ENCODE results near the gene RNF186.

RNF186 gene

GRCh38 chr1:19812875-19813642 is 2.0 kb downstream of the RNF186 start:
- WGBS, 2 donors (ENCODE audit: extremely low coverage in 2 of 2, insufficient read length in 2 of 2, insufficient replicate concordance in 1 of 2), result no CpG with 5 or more reads among the region's 15 CpGs
- Histone ChIP-seq H3K79me1 (ENCODE audit: low read depth, low read length) (no peaks in the 10 kb centered on the region), H3K23ac (ENCODE audit: low read depth, low read length, poor library complexity) (no peak overlapping the region), H3K4ac (ENCODE audit: low read length) (no peak overlapping the region), H2BK15ac (ENCODE audit: low read length) (no peak overlapping the region), H3K18ac (ENCODE audit: low read length) (no peak overlapping the region), H2AFZ (ENCODE audit: low read length) (no peak overlapping the region), H2AK5ac (ENCODE audit: low read depth, low read length) (no peak overlapping the region), H3K27me3 (ENCODE audit: control insufficient read depth in 3 of 3, insufficient read depth in 3 of 3, low read depth in 1 of 3, low read length in 3 of 3) (peaks cover 0 to 44% (median 0%) of the 10 kb centered on the region in 3 experiments), H2BK5ac (ENCODE audit: low read length) (no peak overlapping the region), H3K36me3 (replicated peaks in 1 of 2; ENCODE audit: control insufficient read depth in 2 of 2, insufficient read depth in 2 of 2, low read length in 2 of 2) (no peaks in the 10 kb centered on the region), H3K4me1 (ENCODE audit: control insufficient read depth in 2 of 2, insufficient read depth in 1 of 2, low read depth in 1 of 2, low read length in 2 of 2) (no peaks in the 10 kb centered on the region), H3K9me3 (replicated peaks in 1 of 2; ENCODE audit: control insufficient read depth in 2 of 2, insufficient read depth in 1 of 2, low read depth in 1 of 2, low read length in 2 of 2) (no peaks in the 10 kb centered on the region), H2BK120ac (ENCODE audit: low read depth, low read length) (no peak overlapping the region), H3K27ac (replicated peaks; ENCODE audit: low read length) (no peak overlapping the region), H2BK12ac (ENCODE audit: low read length) (no peak overlapping the region), H3K4me3 (ENCODE audit: low read length in 2 of 2) (no peak overlapping the region), H4K8ac (ENCODE audit: low read depth, low read length) (no peak overlapping the region), H3K14ac (ENCODE audit: low read length) (no peak overlapping the region), H3K9ac (ENCODE audit: low read depth, low read length, poor library complexity) (no peak overlapping the region), H4K91ac (ENCODE audit: low read depth, low read length, poor library complexity) (no peak overlapping the region), H3K4me2 (ENCODE audit: insufficient read depth, low read length, poor library complexity, severe bottlenecking) (no peak overlapping the region)
- no peak for DNase-seq (ENCODE audit: low spot score)

- H3K27me3 ChIP-seq (ENCODE audit: control insufficient read depth in 3 of 3, insufficient read depth in 3 of 3, low read depth in 1 of 3, low read length in 3 of 3), result peaks cover 0 to 28% (median 0%) of the 10 kb centered on the region in 3 experiments
- H3K4me1 ChIP-seq (ENCODE audit: control insufficient read depth in 2 of 2, insufficient read depth in 1 of 2, low read depth in 1 of 2, low read length in 2 of 2), result no peaks in the 10 kb centered on the region
- no peak for DNase-seq (ENCODE audit: low spot score)
Observed at GRCh38 chr1:19811206-19811851, 3.8 kb downstream of the RNF186 start.

GRCh38 chr1:19809044-19809750 is 5.9 kb downstream of the RNF186 start:
- Histone ChIP-seq H3K18ac (ENCODE audit: low read length) (no peak overlapping the region), H3K14ac (ENCODE audit: low read length) (no peak overlapping the region), H3K79me1 (ENCODE audit: low read depth, low read length) (no peaks in the 10 kb centered on the region), H2AK5ac (ENCODE audit: low read depth, low read length) (no peak overlapping the region), H3K4me2 (ENCODE audit: insufficient read depth, low read length, poor library complexity, severe bottlenecking) (no peak overlapping the region), H4K8ac (ENCODE audit: low read depth, low read length) (no peak overlapping the region), H2BK5ac (ENCODE audit: low read length) (no peak overlapping the region), H4K91ac (ENCODE audit: low read depth, low read length, poor library complexity) (no peak overlapping the region), H3K4me1 (ENCODE audit: control insufficient read depth in 2 of 2, insufficient read depth in 1 of 2, low read depth in 1 of 2, low read length in 2 of 2) (no peaks in the 10 kb centered on the region), H3K9me3 (replicated peaks in 1 of 2; ENCODE audit: control insufficient read depth in 2 of 2, insufficient read depth in 1 of 2, low read depth in 1 of 2, low read length in 2 of 2) (no peaks in the 10 kb centered on the region), H3K36me3 (replicated peaks in 1 of 2; ENCODE audit: control insufficient read depth in 2 of 2, insufficient read depth in 2 of 2, low read length in 2 of 2) (no peaks in the 10 kb centered on the region), H3K27ac (replicated peaks; ENCODE audit: low read length) (no peak overlapping the region), H3K4ac (ENCODE audit: low read length) (no peak overlapping the region), H2AFZ (ENCODE audit: low read length) (no peak overlapping the region), H3K4me3 (ENCODE audit: low read length in 2 of 2) (peak overlapping the region in 1 of 2 donors; percentile 31), H2BK120ac (ENCODE audit: low read depth, low read length) (no peak overlapping the region), H3K9ac (ENCODE audit: low read depth, low read length, poor library complexity) (peak overlapping the region; percentile 68), H2BK12ac (ENCODE audit: low read length) (no peak overlapping the region), H3K23ac (ENCODE audit: low read depth, low read length, poor library complexity) (no peak overlapping the region), H3K27me3 (ENCODE audit: control insufficient read depth in 3 of 3, insufficient read depth in 3 of 3, low read depth in 1 of 3, low read length in 3 of 3) (peaks cover 0 to 20% (median 0%) of the 10 kb centered on the region in 3 experiments), H2BK15ac (ENCODE audit: low read length) (no peak overlapping the region)
- no peak for DNase-seq (ENCODE audit: low spot score)
- no CpG with 5 or more reads among the region's 13 CpGs for WGBS, 2 donors (ENCODE audit: extremely low coverage in 2 of 2, insufficient read length in 2 of 2, insufficient replicate concordance in 1 of 2)

More at GRCh38 chr1:19811206-19811851, 3.8 kb downstream of the RNF186 start:
- no peak overlapping the region for H2BK12ac ChIP-seq (ENCODE audit: low read length)
- H3K18ac ChIP-seq (ENCODE audit: low read length), result no peak overlapping the region
- H3K36me3 ChIP-seq (replicated peaks in 1 of 2; ENCODE audit: control insufficient read depth in 2 of 2, insufficient read depth in 2 of 2, low read length in 2 of 2), result no peaks in the 10 kb centered on the region
- no CpG with 5 or more reads among the region's 5 CpGs for WGBS, 2 donors (ENCODE audit: extremely low coverage in 2 of 2, insufficient read length in 2 of 2, insufficient replicate concordance in 1 of 2)
- no peak overlapping the region for H3K4me3 ChIP-seq (ENCODE audit: low read length in 2 of 2)
- H2AK5ac ChIP-seq (ENCODE audit: low read depth, low read length), result no peak overlapping the region
- no peak overlapping the region for H3K27ac ChIP-seq (replicated peaks; ENCODE audit: low read length)
- H3K4ac ChIP-seq (ENCODE audit: low read length), result no peak overlapping the region
- no peaks in the 10 kb centered on the region for H3K9me3 ChIP-seq (replicated peaks in 1 of 2; ENCODE audit: control insufficient read depth in 2 of 2, insufficient read depth in 1 of 2, low read depth in 1 of 2, low read length in 2 of 2)
- H4K91ac ChIP-seq (ENCODE audit: low read depth, low read length, poor library complexity), result no peak overlapping the region
- H3K79me1 ChIP-seq (ENCODE audit: low read depth, low read length), result no peaks in the 10 kb centered on the region
- H3K14ac ChIP-seq (ENCODE audit: low read length), result no peak overlapping the region
- H3K23ac ChIP-seq (ENCODE audit: low read depth, low read length, poor library complexity), result no peak overlapping the region
- no peak overlapping the region for H4K8ac ChIP-seq (ENCODE audit: low read depth, low read length)
- no peak overlapping the region for H2BK15ac ChIP-seq (ENCODE audit: low read length)
- no peak overlapping the region for H2BK120ac ChIP-seq (ENCODE audit: low read depth, low read length)
- no peak overlapping the region for H3K9ac ChIP-seq (ENCODE audit: low read depth, low read length, poor library complexity)
- H3K4me2 ChIP-seq (ENCODE audit: insufficient read depth, low read length, poor library complexity, severe bottlenecking), result no peak overlapping the region
- no peak overlapping the region for H2BK5ac ChIP-seq (ENCODE audit: low read length)
- H2AFZ ChIP-seq (ENCODE audit: low read length), result no peak overlapping the region

GRCh38 chr1:19808351-19808750 is 6.7 kb downstream of the RNF186 start:
- Histone ChIP-seq H3K4me2 (ENCODE audit: insufficient read depth, low read length, poor library complexity, severe bottlenecking) (no peak overlapping the region), H3K4ac (ENCODE audit: low read length) (no peak overlapping the region), H2AK5ac (ENCODE audit: low read depth, low read length) (no peak overlapping the region), H3K4me3 (ENCODE audit: low read length in 2 of 2) (no peak overlapping the region), H4K8ac (ENCODE audit: low read depth, low read length) (no peak overlapping the region), H2BK12ac (ENCODE audit: low read length) (no peak overlapping the region), H2AFZ (ENCODE audit: low read length) (no peak overlapping the region), H3K18ac (ENCODE audit: low read length) (no peak overlapping the region), H3K9me3 (replicated peaks in 1 of 2; ENCODE audit: control insufficient read depth in 2 of 2, insufficient read depth in 1 of 2, low read depth in 1 of 2, low read length in 2 of 2) (no peaks in the 10 kb centered on the region), H3K27ac (replicated peaks; ENCODE audit: low read length) (no peak overlapping the region), H3K9ac (ENCODE audit: low read depth, low read length, poor library complexity) (no peak overlapping the region), H2BK15ac (ENCODE audit: low read length) (no peak overlapping the region), H3K4me1 (ENCODE audit: control insufficient read depth in 2 of 2, insufficient read depth in 1 of 2, low read depth in 1 of 2, low read length in 2 of 2) (no peaks in the 10 kb centered on the region), H2BK120ac (ENCODE audit: low read depth, low read length) (no peak overlapping the region), H3K27me3 (ENCODE audit: control insufficient read depth in 3 of 3, insufficient read depth in 3 of 3, low read depth in 1 of 3, low read length in 3 of 3) (peaks cover 0 to 19% (median 0%) of the 10 kb centered on the region in 3 experiments), H3K23ac (ENCODE audit: low read depth, low read length, poor library complexity) (no peak overlapping the region), H2BK5ac (ENCODE audit: low read length) (no peak overlapping the region), H3K14ac (ENCODE audit: low read length) (no peak overlapping the region), H3K79me1 (ENCODE audit: low read depth, low read length) (no peaks in the 10 kb centered on the region), H3K36me3 (replicated peaks in 1 of 2; ENCODE audit: control insufficient read depth in 2 of 2, insufficient read depth in 2 of 2, low read length in 2 of 2) (no peaks in the 10 kb centered on the region), H4K91ac (ENCODE audit: low read depth, low read length, poor library complexity) (no peak overlapping the region)
- DNase-seq (ENCODE audit: low spot score), result no peak
- no CpG with 5 or more reads among the region's 7 CpGs for WGBS, 2 donors (ENCODE audit: extremely low coverage in 2 of 2, insufficient read length in 2 of 2, insufficient replicate concordance in 1 of 2)

Data from neuronal stem cell (in vitro differentiated cells).